ENCODE data around the gene AIF1L.

Gene AIF1L

GRCh38 chr9:131167936-131168335 lies 71.6 kb downstream of the AIF1L start:
- no peak for DNase-seq (ENCODE audit: low read depth)

- DNase-seq (ENCODE audit: low read depth) = no peak
Measured at GRCh38 chr9:131169563-131170240, 73.4 kb downstream of the AIF1L start.
